HepG2 (cell line): ENCODE data around the gene THAP6. TPM values are rescaled to one million over a fixed set of nuclear protein-coding genes. Genes with fewer than 3 reads are reported as not detected.

Experiments
- AGO2 ChIP-seq: fragments of 200-400 bp; formaldehyde crosslinking; optimal IDR thresholded peaks from 2 replicates; pipeline ENCODE3; 2017; ENCODE audit warnings: mild to moderate bottlenecking, low read depth, low read length, moderate library complexity
- EP300 ChIP-seq, 3 experiments: sonication (generic) in 1 of 3; formaldehyde crosslinking in 1 of 3; IDR thresholded peaks; 2 replicates each; pipeline versions ENCODE4 v1.5.1 to v1.6.1; 2011 to 2020; ENCODE audit warnings: low read depth in 2 of 3, low read length in 2 of 3, borderline replicate concordance in 1 of 3, improper control_type of control experiment in 1 of 3, mild to moderate bottlenecking in 1 of 3, missing genetic modification reagents in 1 of 3, moderate library complexity in 1 of 3
- GATAD1 ChIP-seq: IDR thresholded peaks from 2 replicates; pipeline ENCODE4 v1.6.1; 2016; ENCODE audit warnings: missing genetic modification reagents, missing compliant biosample characterization
- HNRNPL ChIP-seq: fragments of 200-400 bp; formaldehyde crosslinking; IDR thresholded peaks from 2 replicates; pipeline ENCODE4 v1.6.1; 2017; ENCODE audit warnings: mild to moderate bottlenecking, low read depth, low read length
- HOXA3 ChIP-seq: sonication (generic); formaldehyde crosslinking; IDR thresholded peaks from 2 replicates; pipeline ENCODE4 v1.5.0; 2020; ENCODE audit warnings: missing genetic modification reagents
- IKZF1 ChIP-seq: fragments of 450-650 bp; IDR thresholded peaks from 2 replicates; pipeline ENCODE4 v1.7.1; 2016
- KDM2A ChIP-seq: sonication (generic); formaldehyde crosslinking; IDR thresholded peaks from 2 replicates; pipeline ENCODE4 v1.4.0; 2020; ENCODE audit warnings: low read depth, missing genetic modification reagents, borderline replicate concordance
- MBNL3 ChIP-seq: fragments of 250-450 bp; sonication (Bioruptor Pico); conservative IDR thresholded peaks from 2 replicates; pipeline ENCODE4 v1.8.0; 2022; ENCODE audit warnings: mild to moderate bottlenecking, inconsistent platforms
- NFRKB ChIP-seq: fragments of 450-650 bp; IDR thresholded peaks from 2 replicates; pipeline ENCODE4 v1.6.1; 2017
- NPAS2 ChIP-seq: sonication (generic); formaldehyde crosslinking; IDR thresholded peaks from 2 replicates; pipeline ENCODE4 v1.8.0; 2022; ENCODE audit warnings: mild to moderate bottlenecking, missing genetic modification reagents, borderline replicate concordance
- PHF5A ChIP-seq: IDR thresholded peaks from one replicate; pipeline ENCODE4 v1.6.1; 2018; ENCODE audit warnings: low read depth, missing genetic modification reagents; ENCODE audit not compliant: unreplicated experiment
- RAD51 ChIP-seq: fragments of 450-650 bp; IDR thresholded peaks from 2 replicates; pipeline ENCODE4 v1.6.1; 2016; ENCODE audit warnings: borderline replicate concordance
- REPIN1 ChIP-seq: sonication (generic); formaldehyde crosslinking; IDR thresholded peaks from 2 replicates; pipeline ENCODE4 v1.8.0; 2022; ENCODE audit warnings: missing genetic modification reagents, low read depth, mild to moderate bottlenecking, borderline replicate concordance
- SIX4 ChIP-seq: sonication (generic); formaldehyde crosslinking; IDR thresholded peaks from 2 replicates; pipeline ENCODE4 v1.4.0; 2020; ENCODE audit warnings: missing genetic modification reagents
- TBX2 ChIP-seq: sonication (generic); formaldehyde crosslinking; IDR thresholded peaks from 2 replicates; pipeline ENCODE4 v1.5.0; 2020; ENCODE audit warnings: missing genetic modification reagents, mild to moderate bottlenecking, borderline replicate concordance
- TSC22D2 ChIP-seq: sonication (generic); formaldehyde crosslinking; IDR thresholded peaks from 2 replicates; pipeline ENCODE4 v1.5.1; 2020; ENCODE audit warnings: missing genetic modification reagents, mild to moderate bottlenecking, borderline replicate concordance
- ZNF331 ChIP-seq: sonication (generic); formaldehyde crosslinking; IDR thresholded peaks from 2 replicates; pipeline ENCODE4 v1.4.0; 2020; ENCODE audit warnings: missing genetic modification reagents
- ZNF34 ChIP-seq: sonication (generic); formaldehyde crosslinking; IDR thresholded peaks from 2 replicates; pipeline ENCODE4 v1.4.0; 2020; ENCODE audit warnings: mild to moderate bottlenecking, missing genetic modification reagents, borderline replicate concordance
- ZNF350 ChIP-seq: sonication (generic); formaldehyde crosslinking; IDR thresholded peaks from 2 replicates; pipeline ENCODE4 v1.4.0; 2020; ENCODE audit warnings: mild to moderate bottlenecking, low read depth, missing genetic modification reagents, borderline replicate concordance
- ZNF451 ChIP-seq: sonication (generic); formaldehyde crosslinking; IDR thresholded peaks from 2 replicates; pipeline ENCODE4 v1.5.0; 2020; ENCODE audit warnings: mild to moderate bottlenecking, missing genetic modification reagents
- ZNF543 ChIP-seq: sonication (generic); formaldehyde crosslinking; IDR thresholded peaks from 2 replicates; pipeline ENCODE4 v1.4.0; 2020; ENCODE audit warnings: mild to moderate bottlenecking, missing genetic modification reagents
- ZNF598 ChIP-seq: sonication (generic); formaldehyde crosslinking; IDR thresholded peaks from 2 replicates; pipeline ENCODE4 v1.5.1; 2020; ENCODE audit warnings: mild to moderate bottlenecking, missing genetic modification reagents, borderline replicate concordance
- ZNF709 ChIP-seq: sonication (generic); formaldehyde crosslinking; IDR thresholded peaks from 2 replicates; pipeline ENCODE4 v1.5.0; 2020; ENCODE audit warnings: mild to moderate bottlenecking, missing genetic modification reagents
- ZNF749 ChIP-seq: sonication (generic); formaldehyde crosslinking; IDR thresholded peaks from 2 replicates; pipeline ENCODE4 v1.8.0; 2022; ENCODE audit warnings: mild to moderate bottlenecking, missing genetic modification reagents, moderate library complexity, borderline replicate concordance
- ZSCAN21 ChIP-seq: sonication (generic); formaldehyde crosslinking; IDR thresholded peaks from 2 replicates; pipeline ENCODE4 v1.8.0; 2022; ENCODE audit warnings: mild to moderate bottlenecking, missing genetic modification reagents, moderate library complexity, borderline replicate concordance
- polyA plus RNA-seq, 8 experiments: library from polyadenylated mRNA; depleted of rRNA in 3 of 8; stranded (reverse) in 7 of 8; unstranded in 1 of 8; fragments of >200 nt; fragmentation: Illumina TruSeq in 4 of 8; extraction: Trizol in 4 of 8; gene quantifications; 2 replicates each; pipeline versions ENCODE4 v1.2.1 to v1.2.3, GENCODE V29; 2011 to 2016; ENCODE audit warnings: low read depth in 4 of 8, missing spikeins in 1 of 8, mixed read lengths in 1 of 8; ENCODE audit not compliant: insufficient read depth in 1 of 8
- total RNA-seq, 5 experiments: library from RNA; depleted of rRNA; stranded (reverse); fragments of >200 nt; fragmentation: Illumina TruSeq; extraction: Trizol; gene quantifications; 2 replicates each; pipeline ENCODE4 v1.2.3, GENCODE V29; 2016; ENCODE audit warnings: low read depth in 1 of 5
- TF ChIP-seq, protein P1 (sequence below): sonication (generic); formaldehyde crosslinking; IDR thresholded peaks from 2 replicates; pipeline ENCODE4 v1.5.0; 2020; ENCODE audit warnings: missing genetic modification reagents
- TF ChIP-seq, protein P2 (sequence below): IDR thresholded peaks from 2 replicates; pipeline ENCODE4 v1.6.1; 2016
- TF ChIP-seq, protein P3 (sequence below): sonication (generic); formaldehyde crosslinking; IDR thresholded peaks from 2 replicates; pipeline ENCODE4 v1.8.0; 2022; ENCODE audit warnings: mild to moderate bottlenecking, missing genetic modification reagents, moderate library complexity

Gene THAP6
- total and polyA plus RNA-seq, 2 of the 13 experiments (the other 11 are each of a cell fraction or from before 2014, with no cell fraction given): 9.3 to 14.7 TPM

DNA sequence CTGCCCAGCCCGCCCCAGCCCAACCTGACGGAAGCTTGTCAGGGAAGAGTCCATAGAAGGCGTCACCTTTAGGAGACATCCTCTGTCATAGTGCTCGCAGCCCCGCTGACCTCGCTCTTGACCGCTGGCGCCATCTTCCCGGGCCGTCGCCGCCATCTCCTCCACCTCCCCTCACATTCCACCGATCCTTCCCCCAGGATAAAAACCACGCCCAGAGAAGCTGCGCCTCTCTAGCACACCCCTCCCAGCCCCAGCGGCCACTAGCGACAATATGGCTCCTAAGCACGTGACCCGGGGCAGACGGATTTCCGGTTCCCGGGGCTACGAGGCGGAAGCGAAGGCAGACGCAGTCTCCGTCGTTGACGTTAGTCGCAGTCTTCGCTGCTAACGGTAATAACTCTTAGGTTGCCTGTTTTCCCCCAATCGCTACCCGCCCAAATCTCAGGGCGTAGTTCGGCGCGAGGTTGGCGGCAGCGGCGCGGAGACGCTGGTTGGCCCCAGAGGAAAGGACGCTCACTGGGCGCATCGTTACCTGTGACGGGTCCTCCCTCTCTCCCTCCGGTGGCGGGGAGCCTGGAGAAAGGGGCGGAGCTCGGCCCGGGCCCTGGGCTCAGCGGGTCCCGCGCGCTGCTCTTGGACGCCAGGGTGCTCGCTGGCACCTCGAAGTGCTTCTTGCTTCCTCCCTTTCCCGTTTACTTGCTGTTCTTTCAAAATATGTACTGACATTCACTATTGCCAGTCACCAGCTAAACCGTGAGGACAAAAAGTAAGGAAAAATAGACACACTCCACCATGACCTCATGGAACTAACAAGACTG, at the start of gene THAP6, which contains the start of gene RCHY1 (continued):
- TF ChIP-seq MBNL3 (no peak), TBX2 (peak; percentile 82), ZNF543 (CRISPR knock-in tag) (peak; percentile 66; the same call in 1 of the 2 replicates), ZNF34 (CRISPR knock-in tag) (peak; percentile 49; the same call in 1 of the 2 replicates), RAD51 (peak; percentile 94), PHF5A (CRISPR knock-in tag) (peak; percentile 31), ZSCAN21 (CRISPR knock-in tag) (peak; percentile 75; the same call in 1 of the 2 replicates), EP300 (IDR thresholded peaks at IDR 0.05; ENCODE audit: low read depth in 2 of 2, low read length in 2 of 2) (peak in 1 of 2 experiments; percentile 32; a peak in 1 of 4 replicates), EP300 (CRISPR knock-in tag; IDR thresholded peaks at IDR 0.05; ENCODE audit: borderline replicate concordance) (no peak; the same call in 1 of the 2 replicates), ZNF451 (CRISPR knock-in tag) (peak; percentile 55; the same call in 1 of the 2 replicates), ZNF350 (CRISPR knock-in tag) (peak; percentile 94), IKZF1 (no peak), GATAD1 (peak; percentile 90), ZNF331 (CRISPR knock-in tag) (peak; percentile 65; the same call in 1 of the 2 replicates), ZNF749 (CRISPR knock-in tag) (peak; percentile 77; the same call in 1 of the 2 replicates), HNRNPL (peak; percentile 68; the same call in 1 of the 2 replicates), REPIN1 (peak; percentile 92; the same call in 1 of the 2 replicates), HOXA3 (peak; percentile 99), ZNF709 (no peak), KDM2A (CRISPR knock-in tag) (peak; percentile 90), NFRKB (no peak), AGO2 (peak; percentile 85), TSC22D2 (CRISPR knock-in tag) (0 out of 2 replicates have a peak, but pooled peaks have one; percentile 50), ZNF598 (peak; percentile 75; the same call in 1 of the 2 replicates), SIX4 (CRISPR knock-in tag) (0 out of 2 replicates have a peak, but pooled peaks have one; percentile 19), NPAS2 (CRISPR knock-in tag) (no peak)
- TF ChIP-seq, protein P1, sequence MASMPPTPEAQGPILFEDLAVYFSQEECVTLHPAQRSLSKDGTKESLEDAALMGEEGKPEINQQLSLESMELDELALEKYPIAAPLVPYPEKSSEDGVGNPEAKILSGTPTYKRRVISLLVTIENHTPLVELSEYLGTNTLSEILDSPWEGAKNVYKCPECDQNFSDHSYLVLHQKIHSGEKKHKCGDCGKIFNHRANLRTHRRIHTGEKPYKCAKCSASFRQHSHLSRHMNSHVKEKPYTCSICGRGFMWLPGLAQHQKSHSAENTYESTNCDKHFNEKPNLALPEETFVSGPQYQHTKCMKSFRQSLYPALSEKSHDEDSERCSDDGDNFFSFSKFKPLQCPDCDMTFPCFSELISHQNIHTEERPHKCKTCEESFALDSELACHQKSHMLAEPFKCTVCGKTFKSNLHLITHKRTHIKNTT: no peak
- TF ChIP-seq, protein P2, sequence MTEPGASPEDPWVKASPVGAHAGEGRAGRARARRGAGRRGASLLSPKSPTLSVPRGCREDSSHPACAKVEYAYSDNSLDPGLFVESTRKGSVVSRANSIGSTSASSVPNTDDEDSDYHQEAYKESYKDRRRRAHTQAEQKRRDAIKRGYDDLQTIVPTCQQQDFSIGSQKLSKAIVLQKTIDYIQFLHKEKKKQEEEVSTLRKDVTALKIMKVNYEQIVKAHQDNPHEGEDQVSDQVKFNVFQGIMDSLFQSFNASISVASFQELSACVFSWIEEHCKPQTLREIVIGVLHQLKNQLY: peak; percentile 71; the same call in 1 of the 2 replicates
- TF ChIP-seq, protein P3, sequence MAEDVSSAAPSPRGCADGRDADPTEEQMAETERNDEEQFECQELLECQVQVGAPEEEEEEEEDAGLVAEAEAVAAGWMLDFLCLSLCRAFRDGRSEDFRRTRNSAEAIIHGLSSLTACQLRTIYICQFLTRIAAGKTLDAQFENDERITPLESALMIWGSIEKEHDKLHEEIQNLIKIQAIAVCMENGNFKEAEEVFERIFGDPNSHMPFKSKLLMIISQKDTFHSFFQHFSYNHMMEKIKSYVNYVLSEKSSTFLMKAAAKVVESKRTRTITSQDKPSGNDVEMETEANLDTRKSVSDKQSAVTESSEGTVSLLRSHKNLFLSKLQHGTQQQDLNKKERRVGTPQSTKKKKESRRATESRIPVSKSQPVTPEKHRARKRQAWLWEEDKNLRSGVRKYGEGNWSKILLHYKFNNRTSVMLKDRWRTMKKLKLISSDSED (CRISPR knock-in tag): no peak
